Middle frontal gyrus (tissue), 1 donor: Measurements from ENCODE around the gene LRP1B.

Experiments used
- DNase-seq: peaks from one replicate; pipeline ENCODE4 v3.0.0-alpha.2; 2015; ENCODE audit warnings: low spot score; ENCODE audit errors: extremely low spot score

Gene LRP1B

DNA sequence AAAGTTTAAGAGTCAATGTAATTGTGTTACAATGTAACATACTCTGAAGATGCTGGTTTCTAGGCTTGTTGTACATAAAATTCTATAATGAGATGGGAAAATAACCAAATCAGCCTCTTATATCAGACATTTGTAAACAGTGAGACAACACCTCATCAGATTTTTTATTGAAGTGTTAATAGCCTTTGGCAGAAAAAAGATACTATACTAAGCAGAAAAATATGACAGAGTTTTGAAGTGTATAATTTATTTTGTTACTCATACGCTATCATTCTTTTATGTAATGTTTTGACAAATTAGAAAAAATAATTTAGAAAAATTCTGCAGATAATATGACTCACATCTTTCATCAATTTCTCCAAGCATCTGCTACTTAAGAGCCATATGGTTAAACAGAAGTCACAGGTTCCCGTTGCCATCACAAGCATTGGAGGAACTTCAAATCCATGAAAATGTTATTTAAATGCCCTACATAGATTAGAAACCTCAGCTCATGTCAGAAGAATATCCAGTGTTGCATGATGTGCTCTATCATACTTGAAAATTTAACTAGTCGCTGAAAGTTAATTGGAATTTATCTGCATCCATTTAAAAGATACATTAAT lies 535.4 kb downstream of the LRP1B start:
- DNase-seq, result no peak

DNA sequence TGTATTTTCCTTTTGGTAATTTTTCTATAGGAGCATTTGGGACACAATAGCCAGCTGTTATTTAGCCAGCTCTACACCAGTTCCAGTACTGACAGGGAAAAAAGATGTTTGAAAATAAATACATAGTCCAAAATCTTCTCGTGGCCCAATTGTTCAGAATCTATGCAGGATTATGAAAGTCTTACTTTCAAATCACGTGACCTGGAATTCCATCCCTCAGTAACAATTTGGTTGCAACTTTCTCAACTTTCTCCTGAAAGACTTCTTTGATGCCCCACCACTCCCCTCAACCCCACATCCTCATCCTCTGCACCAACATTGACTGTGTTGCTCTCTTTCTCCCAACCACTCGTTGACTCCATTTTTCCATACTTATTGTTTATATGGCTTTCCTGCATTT lies 539.0 kb downstream of the LRP1B start:
- DNase-seq, result no peak

DNA sequence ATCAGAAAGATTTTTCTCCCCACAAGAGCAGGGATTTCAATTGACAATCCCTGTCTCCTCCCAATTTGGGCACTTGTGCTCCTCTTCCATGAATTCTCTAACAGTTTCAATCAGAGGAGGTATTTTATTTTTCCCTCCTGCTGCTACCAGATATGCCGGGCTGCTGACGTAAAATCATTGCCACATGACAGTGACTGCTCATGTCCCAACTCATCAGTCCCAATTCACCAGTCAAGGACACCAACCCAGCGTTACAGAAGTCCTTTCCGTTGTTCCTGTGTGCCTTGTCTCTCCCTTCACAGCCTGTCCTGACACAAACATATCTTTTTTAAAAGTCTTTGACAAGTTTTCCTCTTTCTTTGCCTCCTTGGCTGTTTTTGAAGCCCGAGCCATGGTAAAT lies 540.2 kb downstream of the LRP1B start:
- DNase-seq, result no peak

DNA sequence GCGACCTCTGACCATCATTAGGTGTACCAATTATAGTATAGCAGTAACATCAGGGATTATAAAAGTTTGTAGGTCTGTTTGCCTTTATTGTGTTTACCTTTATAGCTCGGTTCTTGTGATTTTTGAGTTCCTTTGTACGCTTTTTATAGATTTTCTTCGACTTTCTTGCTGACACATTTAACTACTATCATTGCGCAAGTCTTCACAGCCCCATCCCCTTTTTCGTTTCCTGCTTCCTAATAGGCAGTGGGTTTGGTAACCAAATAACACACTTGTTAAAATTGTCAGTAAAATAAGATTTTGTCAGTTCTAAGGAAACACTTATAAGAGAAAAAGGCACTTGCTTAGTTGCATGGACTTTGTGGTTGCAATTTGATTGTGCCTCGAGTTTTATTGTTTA lies 541.5 kb downstream of the LRP1B start:
- no peak for DNase-seq

DNA sequence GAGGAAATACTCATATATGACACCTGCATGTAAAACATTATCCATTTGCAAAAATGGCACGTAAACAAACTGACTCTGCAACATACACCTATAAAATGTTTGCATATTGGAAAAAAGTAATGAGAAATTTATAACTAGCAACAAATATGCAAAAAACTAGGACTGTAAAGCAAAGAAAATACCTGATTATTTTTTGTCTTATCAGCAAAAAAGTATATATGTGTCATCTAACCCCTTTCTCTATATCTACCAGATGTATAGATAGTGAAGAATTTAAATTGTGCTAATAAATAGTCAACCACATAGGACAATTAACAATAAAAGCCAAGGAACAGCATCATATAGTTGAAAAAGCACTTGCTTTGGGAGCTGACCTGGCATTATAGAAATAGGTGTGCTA lies 543.8 kb downstream of the LRP1B start:
- no peak for DNase-seq

DNA sequence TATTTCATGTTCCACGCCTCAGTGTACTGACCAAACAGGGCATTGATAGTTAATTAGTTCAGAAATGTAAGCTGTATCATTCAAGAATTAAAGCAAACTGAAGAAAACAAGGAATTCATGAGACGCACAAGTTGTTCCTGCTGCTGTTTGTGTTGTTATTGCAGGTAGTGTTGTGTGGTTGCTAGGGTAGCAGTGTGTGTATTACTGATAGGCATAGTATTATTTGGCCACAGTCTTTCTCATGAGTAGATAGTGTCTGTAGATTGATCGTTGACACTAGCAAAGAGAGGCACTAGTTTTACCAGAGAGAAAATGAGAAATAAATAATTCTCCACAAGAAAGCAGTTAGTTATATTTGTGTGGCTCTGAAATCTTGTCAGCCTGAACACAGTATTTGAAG lies 548.6 kb downstream of the LRP1B start:
- DNase-seq, result no peak

DNA sequence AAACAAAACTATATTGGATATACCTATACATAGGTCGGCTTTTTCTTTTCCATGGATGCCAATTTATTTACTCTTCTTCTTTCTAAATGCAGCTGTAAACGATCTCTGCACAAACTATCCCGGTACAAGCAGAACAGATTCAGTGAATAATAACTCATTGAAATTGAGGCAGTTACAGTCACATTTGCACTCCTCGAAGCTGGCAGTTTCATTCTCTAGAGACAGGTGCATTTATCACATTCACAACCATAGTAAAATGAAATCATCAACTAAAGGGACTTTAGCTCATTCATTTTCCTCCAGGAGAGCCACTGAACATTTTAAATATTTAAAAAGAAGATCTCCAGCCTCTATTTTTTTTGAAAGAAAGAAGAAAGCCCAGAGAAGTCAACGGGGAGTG lies 551.7 kb downstream of the LRP1B start:
- no peak for DNase-seq

DNA sequence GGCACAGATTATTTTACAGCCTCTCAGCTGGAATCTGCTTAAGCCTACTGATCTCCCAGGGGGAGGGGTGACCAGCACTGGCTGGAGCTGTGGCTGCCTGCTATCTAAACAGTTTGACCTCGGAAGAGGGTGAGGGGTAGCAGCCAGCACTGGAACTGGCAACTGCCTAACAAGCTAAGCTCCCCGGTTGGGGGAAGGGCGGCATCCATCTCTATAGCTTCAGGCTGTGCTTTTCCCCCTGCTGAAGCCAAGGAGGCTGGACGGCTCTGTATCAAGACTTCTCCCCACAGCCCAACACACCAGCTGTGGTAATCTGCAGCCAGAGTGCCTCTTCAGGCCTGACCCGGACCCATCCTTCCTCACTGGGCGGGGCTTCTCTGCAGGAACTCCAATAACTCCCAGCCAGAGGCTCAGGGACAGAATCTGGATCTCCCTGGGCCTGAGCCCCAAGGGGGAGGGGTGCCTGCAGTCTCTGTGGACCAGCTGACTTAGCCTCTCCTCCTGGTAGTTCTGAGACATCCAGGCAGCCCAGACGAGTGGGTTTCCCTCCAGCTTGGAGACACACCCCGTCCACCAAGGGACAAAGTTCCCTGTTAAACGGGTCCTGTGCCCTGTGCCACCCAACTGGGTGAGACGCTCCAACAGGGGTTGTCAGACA lies 560.2 kb downstream of the LRP1B start:
- DNase-seq, result no peak

DNA sequence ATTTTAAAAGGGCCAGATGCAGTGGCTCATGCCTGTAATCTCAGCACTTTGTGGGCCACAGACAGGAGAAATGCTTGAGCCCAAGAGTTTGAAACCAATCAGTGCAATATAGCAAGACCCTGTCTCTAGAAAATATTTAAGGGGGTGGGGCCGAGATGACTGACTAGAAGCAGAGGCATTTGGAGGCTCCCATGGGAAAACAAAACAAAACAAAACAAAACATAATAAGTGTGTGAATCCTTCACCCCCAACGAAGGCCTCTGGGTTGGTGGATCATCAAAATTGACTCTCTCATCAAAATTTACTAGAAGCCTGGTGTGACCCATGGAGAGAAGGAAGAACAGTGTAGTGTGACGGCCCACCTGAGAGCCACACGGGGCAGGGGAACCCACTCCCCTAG lies 560.9 kb downstream of the LRP1B start:
- DNase-seq, result no peak

DNA sequence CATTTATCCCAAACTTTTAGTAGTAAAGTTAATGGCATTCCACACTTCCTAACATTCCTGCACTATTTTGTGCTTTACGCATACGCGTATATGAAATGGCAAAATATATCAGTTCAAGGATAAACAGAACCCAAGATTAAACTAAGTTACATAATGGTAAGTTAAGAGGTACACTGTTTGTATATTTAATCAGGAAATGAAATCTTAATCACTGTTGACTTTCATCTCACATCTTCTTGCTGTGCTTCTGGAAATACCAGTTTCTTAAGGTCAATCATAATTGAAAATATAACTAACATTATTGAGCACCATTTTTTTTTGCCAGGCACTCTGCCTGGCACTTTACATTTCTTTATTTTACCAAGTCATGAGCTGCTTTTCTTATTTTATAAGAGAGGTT lies 565.2 kb downstream of the LRP1B start:
- DNase-seq, result no peak

DNA sequence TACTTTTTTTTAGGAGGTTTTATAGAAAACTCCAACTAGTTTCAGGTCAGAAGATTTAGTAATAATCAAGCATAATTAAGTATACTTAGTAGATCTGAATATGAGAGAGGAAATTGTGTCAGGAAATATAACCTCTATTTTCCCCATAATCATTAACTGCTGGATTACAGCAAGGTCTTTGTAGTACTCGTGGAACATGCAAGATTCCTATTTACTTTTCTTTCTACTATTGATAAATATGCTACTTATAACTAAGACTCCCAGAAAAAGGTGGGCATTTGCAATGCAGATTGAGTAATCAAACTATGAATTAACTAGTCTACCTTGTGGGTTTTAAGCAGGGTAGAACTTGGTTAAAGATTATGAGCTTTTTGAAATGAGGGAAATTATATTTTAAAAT lies 570.1 kb downstream of the LRP1B start:
- DNase-seq, result no peak

DNA sequence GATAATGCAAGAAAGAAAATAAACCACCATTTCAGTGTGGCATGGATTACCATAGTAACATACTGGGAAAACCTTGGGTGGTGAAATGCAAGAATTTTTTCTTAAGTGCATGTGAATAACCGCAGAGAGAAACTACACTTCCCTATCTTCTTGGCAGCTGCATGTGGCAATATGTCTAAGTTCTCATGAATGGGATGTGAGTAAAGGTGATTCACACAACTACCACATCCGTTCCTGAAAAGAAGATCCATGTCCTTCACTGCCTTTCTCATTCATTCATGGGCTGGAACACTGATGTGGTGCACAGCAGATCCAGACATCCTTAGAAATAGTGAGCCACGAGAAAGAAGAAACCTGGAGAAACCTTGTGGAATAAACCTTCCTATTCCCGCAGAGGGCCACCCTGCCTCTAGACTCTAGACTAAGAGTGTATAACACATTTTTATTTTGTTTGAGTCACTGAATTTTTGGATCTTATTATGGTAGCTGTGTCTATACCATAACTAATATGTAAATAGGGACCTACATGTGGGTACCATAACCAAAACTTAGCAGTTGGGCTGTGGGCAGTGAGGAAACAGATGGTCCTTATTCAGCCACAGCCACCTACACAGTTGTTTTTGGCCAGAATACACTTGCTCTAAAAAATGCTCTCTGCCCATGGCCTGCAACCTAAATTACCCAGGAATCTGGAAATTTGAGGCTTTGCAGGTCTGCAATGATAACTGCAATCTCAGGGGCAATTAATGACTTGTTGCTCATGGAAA lies 573.3 kb downstream of the LRP1B start:
- no peak for DNase-seq

DNA sequence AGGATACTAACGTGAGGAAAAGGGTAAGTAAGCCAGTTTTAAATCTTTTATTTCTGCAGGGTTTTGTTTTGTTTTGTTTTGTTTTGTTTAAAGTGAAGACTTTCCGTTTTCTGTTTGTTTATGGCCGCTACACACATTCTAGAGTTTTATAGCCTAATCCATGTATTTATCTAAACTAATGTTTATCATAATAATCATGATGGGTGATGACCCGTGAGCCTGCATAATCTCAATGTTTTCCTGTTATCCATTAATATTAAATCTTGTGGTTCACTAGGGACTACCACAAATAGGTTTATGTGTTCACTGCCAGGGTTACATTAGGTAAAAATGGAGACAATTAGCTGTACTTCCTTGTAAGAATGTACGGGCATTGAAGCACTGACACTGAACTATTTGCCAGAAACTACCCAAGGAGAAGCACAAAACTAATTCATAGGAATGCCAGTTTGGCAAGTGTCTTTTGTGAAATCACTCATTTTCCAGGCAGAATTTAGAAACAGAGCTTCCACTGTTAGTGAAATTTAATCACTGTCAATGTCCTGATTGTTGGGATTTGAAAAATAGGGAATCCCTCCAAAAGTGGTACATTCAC lies 574.8 kb downstream of the LRP1B start:
- no peak for DNase-seq

DNA sequence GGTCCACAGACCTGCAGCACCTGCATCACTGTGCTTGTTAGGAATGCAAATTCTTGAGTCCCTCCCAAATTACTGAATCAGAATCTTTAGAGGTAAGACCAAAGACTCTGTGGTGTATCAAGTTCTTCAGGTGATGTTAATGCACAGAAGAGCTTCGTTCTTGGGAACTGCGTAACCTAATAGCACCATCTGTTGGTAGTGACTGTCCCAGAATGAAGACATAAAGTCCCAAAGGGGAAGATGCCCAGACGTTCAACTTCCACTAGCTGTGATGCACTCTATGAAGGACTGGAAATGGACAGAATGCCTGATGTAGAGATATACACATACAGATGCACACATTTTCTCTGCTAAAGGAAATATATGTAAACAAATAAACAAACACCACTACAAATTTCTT lies 576.0 kb downstream of the LRP1B start:
- DNase-seq, result peak; percentile 51

DNA sequence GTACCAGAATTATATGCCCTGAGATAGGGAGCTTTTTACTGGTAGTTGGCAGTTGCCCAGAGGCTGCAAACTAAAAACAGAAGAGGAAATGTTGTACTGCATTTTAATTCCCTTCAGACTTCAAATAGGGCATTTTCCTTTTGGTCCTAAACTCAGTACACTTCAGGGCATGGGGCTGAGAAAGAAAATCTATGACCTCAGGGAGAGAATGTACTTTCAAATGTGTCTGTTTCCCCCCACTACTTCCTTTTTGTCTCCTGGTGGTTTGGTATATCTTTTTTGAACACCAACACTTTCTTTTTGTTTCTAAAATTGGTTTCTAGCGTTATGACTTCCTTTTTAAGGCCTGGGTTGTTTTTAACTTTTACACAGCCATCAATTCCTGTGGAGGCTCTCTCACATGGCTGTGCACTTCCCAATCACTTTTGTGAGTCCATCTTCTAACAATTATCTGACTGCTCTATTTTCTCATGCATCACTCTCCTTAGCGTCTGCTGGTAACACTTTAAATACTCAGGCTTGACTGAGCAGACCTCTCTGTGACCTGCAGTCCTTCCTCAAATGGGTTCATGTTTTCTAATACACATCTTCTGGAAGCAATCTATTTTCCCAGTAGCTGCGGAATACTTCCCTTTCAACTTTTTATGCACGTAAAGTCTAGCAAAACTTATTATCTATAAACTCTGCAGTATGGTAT lies 596.0 kb downstream of the LRP1B start:
- DNase-seq, result peak; percentile 38

DNA sequence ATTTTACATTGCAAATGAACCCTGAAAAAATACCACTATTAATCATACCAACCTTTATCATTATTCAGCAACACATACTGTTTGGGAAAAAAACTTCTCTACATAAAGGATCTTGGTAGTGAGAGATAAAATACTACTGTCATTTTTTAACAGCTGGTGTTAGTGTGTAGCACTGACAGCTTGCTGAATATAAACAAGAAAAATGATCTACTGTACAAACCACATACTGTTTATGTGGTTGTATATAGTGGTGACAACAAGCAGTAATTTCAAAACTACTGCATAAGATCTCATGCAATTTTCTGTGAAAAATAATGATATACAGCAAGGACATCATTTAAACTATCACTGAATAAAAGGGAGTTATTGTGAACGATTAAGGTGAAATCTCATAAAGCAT lies 601.2 kb downstream of the LRP1B start:
- DNase-seq, result no peak

DNA sequence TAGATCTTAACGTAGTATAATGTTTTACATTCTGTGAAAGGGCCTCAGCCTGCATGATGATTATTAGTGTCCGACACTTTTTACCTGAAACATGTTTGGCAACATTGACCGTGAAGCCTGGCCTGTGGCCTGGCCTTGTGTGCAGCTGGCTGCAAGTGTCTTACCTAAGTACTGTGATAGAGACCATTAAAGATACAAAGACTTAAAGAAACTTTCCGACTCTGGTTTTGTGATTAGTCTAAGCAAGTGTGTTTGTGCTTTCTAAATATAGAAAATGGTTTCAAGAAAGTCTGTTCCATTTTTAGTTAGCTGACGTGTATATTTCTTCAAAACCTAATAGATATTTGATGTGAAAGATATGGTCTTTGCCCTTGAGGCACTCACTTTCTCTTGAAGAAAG lies 601.8 kb downstream of the LRP1B start:
- DNase-seq, result no peak

DNA sequence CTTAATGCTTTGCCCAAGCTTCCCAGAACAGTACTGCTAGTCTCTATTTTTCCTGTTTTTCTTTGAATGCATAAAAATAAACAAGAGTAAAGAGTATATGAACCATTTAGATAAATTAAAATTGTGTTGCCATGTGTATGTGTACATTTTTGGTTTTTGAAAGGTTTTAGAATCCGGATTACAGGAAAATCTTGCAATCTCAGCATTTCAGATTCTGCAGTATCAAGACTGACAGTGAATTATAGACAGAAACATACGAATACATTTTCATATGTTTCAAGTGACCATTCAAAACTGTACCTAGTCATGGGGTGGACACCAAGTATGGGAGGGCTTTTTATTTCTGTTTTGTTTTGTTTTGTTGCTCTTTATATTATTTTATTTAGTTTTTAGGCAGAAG lies 604.1 kb downstream of the LRP1B start:
- DNase-seq, result no peak

DNA sequence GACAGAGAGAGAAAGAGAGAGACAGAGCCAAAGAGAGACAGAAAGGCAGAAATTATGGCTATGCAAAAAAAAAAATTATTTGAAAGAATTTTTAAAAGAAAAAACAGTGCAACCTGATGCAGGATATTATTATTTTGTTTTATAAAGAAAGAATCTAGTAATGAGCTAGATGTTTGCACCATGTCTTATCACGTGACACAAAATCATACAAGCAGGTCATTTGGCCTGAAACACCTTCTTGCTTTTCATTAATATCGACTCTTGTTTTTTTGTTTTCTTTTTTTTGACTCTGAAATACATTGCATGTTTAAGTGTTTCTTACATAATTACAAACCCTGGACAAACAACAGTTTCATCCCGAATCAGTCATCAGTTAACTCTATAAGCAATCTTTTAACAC lies 606.0 kb downstream of the LRP1B start:
- no peak for DNase-seq

DNA sequence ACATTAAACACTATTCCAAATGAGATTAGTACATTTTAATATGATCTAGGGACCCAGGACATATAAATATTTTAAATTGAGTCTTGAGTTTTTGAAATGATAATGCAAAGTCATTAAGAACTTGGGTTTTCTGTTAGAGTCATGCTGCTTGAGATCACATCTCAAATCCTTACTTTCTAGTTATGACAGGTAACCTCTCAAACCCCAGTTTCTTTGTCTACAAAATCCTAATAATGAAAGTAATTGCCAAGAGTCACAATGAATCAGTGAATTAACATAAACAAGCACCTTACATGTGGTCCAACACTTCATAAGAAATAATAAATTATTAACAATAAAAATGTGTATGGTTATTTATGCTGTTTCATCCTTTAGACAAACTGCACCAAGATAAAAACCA lies 607.6 kb downstream of the LRP1B start:
- DNase-seq, result no peak

DNA sequence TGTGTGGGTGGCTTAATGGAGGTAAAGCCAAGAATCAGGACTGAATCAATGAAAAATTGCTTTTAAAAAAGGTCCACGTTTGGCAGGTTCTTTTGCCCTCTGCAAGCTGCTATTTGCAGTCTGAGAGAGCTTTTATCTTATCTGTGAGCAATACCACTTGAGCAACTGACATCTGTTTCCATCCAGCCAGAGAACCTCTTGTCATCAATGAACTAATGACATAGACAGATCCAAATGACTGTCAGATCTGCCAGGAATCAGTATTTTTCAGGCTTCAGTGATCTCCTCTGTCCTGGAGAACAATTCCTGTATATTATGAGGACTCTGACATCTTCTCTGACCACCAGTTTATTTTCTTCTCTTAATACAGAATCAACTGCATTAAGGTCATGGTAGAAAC lies 608.1 kb downstream of the LRP1B start:
- no peak for DNase-seq

DNA sequence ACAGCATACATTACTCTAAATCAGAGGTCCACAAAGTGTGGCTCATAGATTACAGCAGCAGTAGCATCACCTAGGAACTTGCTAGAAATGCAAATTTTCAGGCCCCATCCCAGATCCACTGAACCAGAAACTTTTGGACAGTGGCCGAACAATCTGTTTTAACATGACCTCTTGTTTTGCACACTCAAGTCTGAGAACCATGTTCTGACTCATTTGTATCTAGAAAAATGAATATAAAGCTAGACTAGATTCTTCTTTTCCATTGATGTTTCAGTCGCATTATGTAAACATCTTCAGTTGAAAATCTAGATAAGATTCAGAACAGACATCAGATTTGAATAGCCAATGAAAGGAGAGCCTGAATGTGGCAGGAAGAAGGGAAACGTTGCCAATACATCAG lies 608.8 kb downstream of the LRP1B start:
- DNase-seq, result no peak
